IPS-18c (cell line): ENCODE measurements around the gene OR51D1.

Experiments used
- H3K4me3 ChIP-seq: 2 replicates; pipeline ENCODE4 v1.7.0; 2013; ENCODE audit warnings: low read depth, mild to moderate bottlenecking, low read length, moderate library complexity; ENCODE audit not compliant: insufficient read depth
- H3K9me3 ChIP-seq: one replicate; pipeline ENCODE4 v1.6.1; 2013; ENCODE audit warnings: mild to moderate bottlenecking, low read length, moderate library complexity; ENCODE audit not compliant: control insufficient read depth, insufficient read depth

Gene OR51D1

GRCh38 chr11:4642043-4642442, 4.8 kb downstream of the OR51D1 start:
- Histone ChIP-seq H3K9me3 (no peaks in the 10 kb centered on the region), H3K4me3 (no peak overlapping the region)

GRCh38 chr11:4643076-4643475, 5.8 kb downstream of the OR51D1 start:
- H3K9me3 ChIP-seq, result no peaks in the 10 kb centered on the region
- H3K4me3 ChIP-seq, result no peak overlapping the region

GRCh38 chr11:4643682-4644081, 6.4 kb downstream of the OR51D1 start, which contains the start of gene OR51E1:
Gene OR51E1, plus strand, starts transcription at chr11:4643982. Its CDS starts 8,545 bp downstream, at chr11:4652527.
- Histone ChIP-seq H3K9me3 (peaks cover 2% of the 10 kb centered on the region), H3K4me3 (no peak within 1 kb of the TSS)

GRCh38 chr11:4644233-4644632, 7.0 kb downstream of the OR51D1 start:
- H3K9me3 ChIP-seq, result peaks cover 2% of the 10 kb centered on the region
- no peak overlapping the region for H3K4me3 ChIP-seq

DNA sequence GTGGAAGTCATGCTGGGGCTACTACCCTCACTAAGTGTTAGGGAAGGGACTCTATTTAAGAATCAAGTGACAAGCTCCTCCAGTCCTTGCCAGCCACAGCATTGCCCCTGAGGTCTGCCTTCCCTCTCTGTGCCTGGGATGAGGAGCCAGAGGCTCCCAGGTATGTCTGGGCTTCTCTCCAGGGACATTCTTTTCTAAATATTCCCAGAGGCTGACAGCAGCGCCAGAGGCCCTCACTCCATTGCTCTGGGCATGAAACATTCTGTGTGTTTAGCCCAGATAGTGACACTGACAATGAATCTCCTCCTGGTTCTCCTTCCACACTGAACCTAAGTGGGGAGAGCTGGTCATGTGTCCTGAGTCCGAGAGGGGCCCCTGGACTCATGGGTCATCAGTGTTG, 8.7 kb downstream of the OR51D1 start:
- Histone ChIP-seq H3K4me3 (no peak overlapping the region), H3K9me3 (peaks cover 2% of the 10 kb centered on the region)

DNA sequence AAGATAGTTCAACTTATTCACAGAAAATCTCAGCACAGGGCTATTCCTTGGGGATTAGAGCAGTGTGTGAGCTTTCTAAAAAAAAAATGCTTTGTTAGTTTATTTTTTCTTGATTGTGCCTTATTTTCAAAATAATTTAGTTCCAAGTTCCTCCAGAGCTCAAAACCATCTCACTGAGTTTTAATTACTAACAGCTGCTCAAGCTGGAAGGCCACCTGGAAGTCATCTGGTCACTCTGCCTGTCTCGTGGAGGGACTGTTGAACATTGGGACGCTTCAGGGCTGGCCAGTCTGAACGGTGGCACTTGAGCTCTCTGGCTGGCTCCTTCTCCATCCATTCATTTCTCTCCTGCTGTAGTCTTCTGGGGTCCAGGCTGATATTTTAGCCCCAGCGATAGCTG, 10.5 kb downstream of the OR51D1 start:
- Histone ChIP-seq H3K4me3 (no peak overlapping the region), H3K9me3 (peaks cover 2% of the 10 kb centered on the region)

DNA sequence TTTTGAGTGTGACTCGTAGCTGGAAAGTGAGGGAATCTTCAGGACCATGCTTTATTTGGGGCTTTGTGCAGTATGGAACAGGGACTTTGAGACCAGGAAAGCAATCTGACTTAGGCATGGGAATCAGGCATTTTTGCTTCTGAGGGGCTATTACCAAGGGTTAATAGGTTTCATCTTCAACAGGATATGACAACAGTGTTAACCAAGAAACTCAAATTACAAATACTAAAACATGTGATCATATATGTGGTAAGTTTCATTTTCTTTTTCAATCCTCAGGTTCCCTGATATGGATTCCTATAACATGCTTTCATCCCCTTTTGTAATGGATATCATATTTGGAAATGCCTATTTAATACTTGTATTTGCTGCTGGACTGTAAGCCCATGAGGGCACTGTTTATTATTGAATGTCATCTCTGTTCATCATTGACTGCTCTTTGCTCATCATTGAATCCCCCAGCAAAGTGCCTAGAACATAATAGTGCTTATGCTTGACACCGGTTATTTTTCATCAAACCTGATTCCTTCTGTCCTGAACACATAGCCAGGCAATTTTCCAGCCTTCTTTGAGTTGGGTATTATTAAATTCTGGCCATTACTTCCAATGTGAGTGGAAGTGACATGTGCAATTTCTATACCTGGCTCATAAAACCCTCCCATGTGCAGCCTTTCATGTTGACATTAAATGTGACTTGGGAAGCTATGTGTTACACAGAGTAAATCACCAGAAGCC, 17.5 kb downstream of the OR51D1 start:
- H3K4me3 ChIP-seq, result no peak overlapping the region

GRCh38 chr11:4658629-4659445, 21.6 kb downstream of the OR51D1 start:
- H3K4me3 ChIP-seq, result no peak overlapping the region
- no peaks in the 10 kb centered on the region for H3K9me3 ChIP-seq

More for the DNA sequence above, 17.5 kb downstream of the OR51D1 start:
- no peaks in the 10 kb centered on the region for H3K9me3 ChIP-seq

DNA sequence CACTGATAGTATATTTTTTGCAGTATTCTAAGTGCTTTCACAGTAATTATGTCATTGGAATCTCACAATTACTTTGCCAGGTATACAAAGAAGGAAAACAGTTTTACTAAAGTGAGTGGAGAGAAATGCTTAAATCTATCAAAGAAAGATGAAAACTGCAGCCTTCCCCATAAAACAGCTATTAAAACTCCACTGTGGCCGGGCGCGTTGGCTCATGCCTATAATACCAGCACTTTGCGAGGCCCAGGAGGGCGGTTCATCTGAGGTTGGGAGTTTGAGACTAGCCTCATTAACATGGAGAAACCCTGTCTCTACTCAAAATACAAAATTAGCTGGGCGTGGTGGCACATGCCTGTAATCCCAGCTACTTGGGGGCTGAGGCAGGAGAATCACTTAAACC, 25.6 kb downstream of the OR51D1 start:
- Histone ChIP-seq H3K9me3 (no peaks in the 10 kb centered on the region), H3K4me3 (no peak overlapping the region)

- no peak overlapping the region for H3K4me3 ChIP-seq
- no peaks in the 10 kb centered on the region for H3K9me3 ChIP-seq
Measured at GRCh38 chr11:4664183-4664582, 26.9 kb downstream of the OR51D1 start.

DNA sequence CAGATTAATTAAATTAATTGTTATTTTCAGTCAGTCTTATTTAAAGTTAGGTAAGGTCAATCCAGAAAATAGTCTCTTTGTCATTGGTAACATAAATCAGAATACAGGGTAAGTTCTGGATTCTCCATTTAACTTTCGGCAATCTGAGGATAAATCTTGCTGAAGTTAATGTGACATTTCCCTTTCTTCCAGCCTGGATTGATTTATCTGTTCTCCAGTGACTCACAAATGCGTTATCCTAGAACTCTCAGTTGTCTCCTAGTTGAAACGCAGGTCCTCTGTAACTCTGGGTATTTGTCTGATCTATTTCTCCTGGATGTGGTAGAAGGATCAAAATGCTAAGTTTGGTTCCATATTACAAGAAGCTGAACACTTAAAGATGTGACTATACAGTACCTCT, 27.5 kb downstream of the OR51D1 start:
- no peak overlapping the region for H3K4me3 ChIP-seq
- no peaks in the 10 kb centered on the region for H3K9me3 ChIP-seq

DNA sequence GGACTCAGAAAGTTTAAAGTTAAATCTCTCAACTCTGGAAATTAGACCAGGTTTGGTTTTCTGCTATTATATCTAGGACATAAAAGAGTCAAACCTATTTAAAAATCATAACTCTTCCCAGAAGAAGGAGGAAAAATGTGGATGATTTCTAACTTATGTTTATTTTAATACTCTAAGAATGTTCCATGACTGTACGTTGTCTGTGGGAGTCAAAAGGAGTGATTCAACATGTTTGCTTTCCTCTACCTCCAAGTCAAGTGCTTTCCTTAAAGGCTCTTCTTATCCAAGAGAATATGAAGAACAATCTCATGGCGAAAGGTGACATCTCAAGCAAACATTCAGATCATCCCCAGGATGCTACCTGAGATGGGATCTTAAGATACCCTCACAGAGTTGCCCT, 28.1 kb downstream of the OR51D1 start:
- no peak overlapping the region for H3K4me3 ChIP-seq
- H3K9me3 ChIP-seq, result no peaks in the 10 kb centered on the region

GRCh38 chr11:4671741-4672140, 34.5 kb downstream of the OR51D1 start:
- Histone ChIP-seq H3K4me3 (no peak overlapping the region), H3K9me3 (no peaks in the 10 kb centered on the region)

DNA sequence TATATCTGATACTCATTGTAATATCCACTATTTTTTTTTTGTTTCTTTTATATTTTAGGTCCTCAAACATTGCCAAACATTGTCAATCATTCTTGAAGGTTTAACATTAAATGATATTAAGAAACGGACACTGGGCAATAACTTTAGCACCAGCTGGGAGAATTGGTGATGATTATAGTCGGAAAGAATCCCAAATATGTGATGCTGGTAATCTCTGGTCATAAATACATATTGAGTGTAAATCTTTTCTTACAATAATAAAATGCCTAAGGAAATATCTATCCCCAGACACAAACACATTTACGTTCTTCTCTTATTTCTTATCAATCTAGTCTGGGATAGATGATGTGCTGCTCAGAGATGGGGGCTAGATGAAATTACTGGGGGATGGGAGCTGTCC, 35.2 kb downstream of the OR51D1 start:
- H3K4me3 ChIP-seq, result no peak overlapping the region

GRCh38 chr11:4673781-4674180, 36.5 kb downstream of the OR51D1 start:
- H3K9me3 ChIP-seq, result no peaks in the 10 kb centered on the region

More for the DNA sequence above, 35.2 kb downstream of the OR51D1 start:
- H3K9me3 ChIP-seq, result no peaks in the 10 kb centered on the region

DNA sequence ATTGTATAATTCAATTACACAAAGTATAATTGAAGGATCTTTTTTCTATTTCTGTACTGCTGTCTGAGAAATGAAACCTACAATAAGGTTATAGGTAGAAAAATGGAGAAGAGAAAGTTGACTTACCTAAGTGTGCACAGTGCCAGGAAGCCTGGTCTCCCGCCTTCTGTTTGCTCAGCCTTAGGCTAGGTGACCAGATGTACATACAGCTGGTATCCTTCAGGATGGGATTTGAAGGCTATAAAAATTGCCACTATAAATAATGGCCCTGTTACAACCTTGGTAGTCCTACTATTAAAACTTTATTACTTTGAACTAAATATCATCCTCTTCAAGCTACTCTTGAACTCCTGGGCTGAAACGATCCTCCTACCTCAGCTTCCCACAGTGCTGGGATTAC, 40.7 kb downstream of the OR51D1 start:
- Histone ChIP-seq H3K9me3 (no peaks in the 10 kb centered on the region), H3K4me3 (no peak overlapping the region)

More at GRCh38 chr11:4673781-4674180, 36.5 kb downstream of the OR51D1 start:
- H3K4me3 ChIP-seq, result no peak overlapping the region

GRCh38 chr11:4680341-4680740, 43.1 kb downstream of the OR51D1 start:
- no peak overlapping the region for H3K4me3 ChIP-seq
- no peaks in the 10 kb centered on the region for H3K9me3 ChIP-seq
